Gastroesophageal sphincter (tissue), 3 donors: ENCODE data around the gene ANKRD18B.
"Not testable (repeated sequence)": the region's sequence is repeated elsewhere in the genome, so short reads cannot be mapped to it uniquely, and the experiment has no call there.

Experiments used
- CTCF ChIP-seq, 4 experiments: fragments of 200-600 bp in 2 of 4; fragments of 450-650 bp in 2 of 4; sonication (generic) in 1 of 4; IDR thresholded peaks; one replicate each; pipeline ENCODE4 v1.5.1; 2017 to 2019; ENCODE audit warnings: antibody characterized with exemption in 4 of 4, mild to moderate bottlenecking in 2 of 4, moderate library complexity in 2 of 4
- EP300 ChIP-seq: sonication (generic); formaldehyde crosslinking; IDR thresholded peaks from one replicate; pipeline ENCODE4 v1.6.1; 2017; ENCODE audit warnings: antibody characterized with exemption, mild to moderate bottlenecking

- TF ChIP-seq EP300; CTCF (IDR thresholded peaks at IDR 0.05): not testable (repeated sequence)
These were observed 28.3 kb downstream of the ANKRD18B start for GRCh38 chr9:33552315-33552725.
